ENCODE data around the gene MSS51.

DNA sequence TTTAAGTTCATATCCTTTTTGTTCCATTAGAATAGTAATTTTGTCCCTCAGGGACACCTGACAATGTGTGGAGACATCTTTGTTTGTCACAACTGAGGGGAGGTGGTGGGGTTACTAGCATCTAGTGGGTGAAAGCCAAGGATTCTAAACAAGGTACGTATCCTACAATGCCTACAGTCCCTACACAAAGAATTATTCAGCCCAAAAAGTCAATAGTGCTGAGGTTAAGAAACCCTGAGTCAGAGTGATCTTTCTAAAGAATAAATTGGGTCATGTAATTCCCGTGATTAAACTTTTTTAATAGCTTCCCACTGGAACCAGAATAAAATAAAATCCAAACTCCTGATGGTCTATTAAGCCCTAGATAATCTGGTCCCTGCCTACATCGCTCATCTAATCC is 16.8 kb downstream of the MSS51 start:
- no peak for TF ChIP-seq POLR2A (IDR thresholded peaks at IDR 0.05; ENCODE audit: low read depth, low read length)
- no peak for TF ChIP-seq TAF1 (IDR thresholded peaks at IDR 0.05; ENCODE audit: borderline replicate concordance, low read depth, low read length)

All from GM12892 (cell line).